ENCODE data around the gene DIPK1A.

Gene DIPK1A

DNA sequence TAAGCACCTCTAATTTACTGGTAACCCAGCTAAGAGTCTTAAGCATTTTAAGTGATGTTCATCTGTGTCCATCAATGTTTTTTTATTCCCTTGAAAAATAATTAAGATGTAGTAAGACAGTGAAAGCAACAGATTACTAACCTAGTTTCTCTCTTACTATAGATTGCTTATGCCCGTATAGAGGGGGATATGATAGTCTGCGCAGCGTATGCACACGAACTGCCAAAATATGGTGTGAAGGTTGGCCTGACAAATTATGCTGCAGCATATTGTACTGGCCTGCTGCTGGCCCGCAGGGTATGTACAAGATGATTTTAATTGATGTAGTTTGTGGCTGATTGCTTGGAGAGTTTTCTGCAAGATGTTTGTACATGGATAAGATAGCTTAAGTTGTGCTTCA lies 126.6 kb downstream of the DIPK1A start:
- H3K9me2 ChIP-seq (ENCODE audit: low read depth, low read length) = no peaks in the 10 kb centered on the region
- no peaks in the 10 kb centered on the region for H3K9me3 ChIP-seq (ENCODE audit: low read length)
- H3K4me1 ChIP-seq (ENCODE audit: insufficient read depth, low read length, severe bottlenecking) = peaks cover 37% of the 10 kb centered on the region
- TF ChIP-seq, protein P1, sequence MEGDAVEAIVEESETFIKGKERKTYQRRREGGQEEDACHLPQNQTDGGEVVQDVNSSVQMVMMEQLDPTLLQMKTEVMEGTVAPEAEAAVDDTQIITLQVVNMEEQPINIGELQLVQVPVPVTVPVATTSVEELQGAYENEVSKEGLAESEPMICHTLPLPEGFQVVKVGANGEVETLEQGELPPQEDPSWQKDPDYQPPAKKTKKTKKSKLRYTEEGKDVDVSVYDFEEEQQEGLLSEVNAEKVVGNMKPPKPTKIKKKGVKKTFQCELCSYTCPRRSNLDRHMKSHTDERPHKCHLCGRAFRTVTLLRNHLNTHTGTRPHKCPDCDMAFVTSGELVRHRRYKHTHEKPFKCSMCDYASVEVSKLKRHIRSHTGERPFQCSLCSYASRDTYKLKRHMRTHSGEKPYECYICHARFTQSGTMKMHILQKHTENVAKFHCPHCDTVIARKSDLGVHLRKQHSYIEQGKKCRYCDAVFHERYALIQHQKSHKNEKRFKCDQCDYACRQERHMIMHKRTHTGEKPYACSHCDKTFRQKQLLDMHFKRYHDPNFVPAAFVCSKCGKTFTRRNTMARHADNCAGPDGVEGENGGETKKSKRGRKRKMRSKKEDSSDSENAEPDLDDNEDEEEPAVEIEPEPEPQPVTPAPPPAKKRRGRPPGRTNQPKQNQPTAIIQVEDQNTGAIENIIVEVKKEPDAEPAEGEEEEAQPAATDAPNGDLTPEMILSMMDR (IDR thresholded peaks at IDR 0.05; ENCODE audit: low read length) = no peak
- TF ChIP-seq EZH2 (IDR thresholded peaks at IDR 0.05; ENCODE audit: borderline replicate concordance, low read length) = no peak
- no peak overlapping the region for H2AFZ ChIP-seq (ENCODE audit: low read length)
- 0 out of 2 replicates have a peak, but pooled peaks cover 2% of the 10 kb centered on the region for H4K20me1 ChIP-seq (ENCODE audit: insufficient read depth, low read length)
- no peak overlapping the region; the same call in 1 of the 2 replicates for H3K9ac ChIP-seq (ENCODE audit: low read length)
- H3K79me2 ChIP-seq (ENCODE audit: insufficient read depth, low read length) = peaks cover 71% of the 10 kb centered on the region
- peaks cover 76% of the 10 kb centered on the region for H3K36me3 ChIP-seq (ENCODE audit: insufficient read depth, low read length)
- peak overlapping the region; percentile 93 for H3K4me3 ChIP-seq (ENCODE audit: low read depth, low read length, poor library complexity, severe bottlenecking)
- peak overlapping the region; percentile 72 for H3K4me2 ChIP-seq (ENCODE audit: low read length)
- no peaks in the 10 kb centered on the region for H3K27me3 ChIP-seq (ENCODE audit: insufficient read depth, low read length)
- H3F3A ChIP-seq (ENCODE audit: insufficient read depth, low read length) = peaks cover 4% of the 10 kb centered on the region
- H3K27ac ChIP-seq (ENCODE audit: low read depth, low read length, poor library complexity, severe bottlenecking) = no peak overlapping the region

DNA sequence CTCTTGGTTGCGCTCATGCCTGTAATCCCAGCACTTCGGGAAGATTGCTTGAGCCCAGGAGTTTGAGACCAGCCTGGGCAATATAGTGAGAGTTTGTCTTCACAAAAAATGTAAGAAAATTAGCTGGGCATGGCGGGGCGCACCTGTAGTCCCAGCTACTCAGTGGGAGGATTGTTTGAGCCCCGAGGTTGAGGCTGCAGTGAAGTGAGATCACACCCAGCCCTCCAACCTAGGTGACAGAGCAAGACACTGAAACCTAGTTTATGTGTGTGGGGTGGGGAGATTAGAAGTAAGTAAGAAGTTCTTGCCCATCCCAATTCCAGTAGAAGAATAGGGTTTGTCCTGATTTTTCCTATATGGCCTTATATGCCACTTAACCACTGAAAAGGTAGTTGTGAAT lies 127.4 kb downstream of the DIPK1A start:
- Histone ChIP-seq H3K36me3 (ENCODE audit: insufficient read depth, low read length) (peaks cover 68% of the 10 kb centered on the region), H3K9me2 (ENCODE audit: low read depth, low read length) (no peaks in the 10 kb centered on the region), H3K9ac (ENCODE audit: low read length) (peak overlapping the region; percentile 98), H2AFZ (ENCODE audit: low read length) (no peak overlapping the region), H3K4me2 (ENCODE audit: low read length) (peak overlapping the region; percentile 72), H3K9me3 (ENCODE audit: low read length) (no peaks in the 10 kb centered on the region), H4K20me1 (ENCODE audit: insufficient read depth, low read length) (0 out of 2 replicates have a peak, but pooled peaks cover 2% of the 10 kb centered on the region), H3K79me2 (ENCODE audit: insufficient read depth, low read length) (peaks cover 69% of the 10 kb centered on the region), H3K27me3 (ENCODE audit: insufficient read depth, low read length) (no peaks in the 10 kb centered on the region), H3K4me1 (ENCODE audit: insufficient read depth, low read length, severe bottlenecking) (peaks cover 37% of the 10 kb centered on the region), H3K4me3 (ENCODE audit: low read depth, low read length, poor library complexity, severe bottlenecking) (peak overlapping the region; percentile 93), H3F3A (ENCODE audit: insufficient read depth, low read length) (peaks cover 4% of the 10 kb centered on the region), H3K27ac (ENCODE audit: low read depth, low read length, poor library complexity, severe bottlenecking) (peak overlapping the region; percentile 74)
- no peak for TF ChIP-seq EZH2 (IDR thresholded peaks at IDR 0.05; ENCODE audit: borderline replicate concordance, low read length)

DNA sequence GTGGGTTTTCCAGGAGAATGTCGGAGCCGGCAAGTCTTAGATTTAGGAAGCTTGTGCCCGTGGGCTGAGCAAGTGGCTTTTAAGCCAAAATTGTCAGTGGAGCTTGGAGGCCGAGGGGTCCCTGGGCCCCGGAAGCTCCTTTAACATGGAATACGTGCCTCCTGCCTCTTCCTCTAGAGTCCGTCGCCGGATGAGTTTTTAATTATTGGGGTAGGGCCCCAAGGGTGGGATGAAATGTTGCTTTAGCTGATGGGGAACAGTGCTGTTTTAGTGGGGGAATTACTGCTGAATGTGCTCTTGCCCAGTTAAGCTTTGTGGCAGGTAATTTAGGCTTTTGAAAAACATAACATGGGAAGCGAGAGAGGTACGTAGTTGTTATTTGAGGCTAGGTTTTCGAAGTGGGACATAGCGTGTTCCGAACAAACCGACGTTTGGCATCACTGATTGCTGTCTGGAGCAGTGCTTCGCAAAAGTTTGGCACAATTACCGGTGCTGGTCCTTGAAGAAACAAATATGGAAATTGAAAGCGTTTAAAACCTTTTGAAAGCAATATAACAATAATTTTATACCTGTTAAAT lies 128.6 kb downstream of the DIPK1A start:
- H3K79me2 ChIP-seq (ENCODE audit: insufficient read depth, low read length) = peaks cover 57% of the 10 kb centered on the region
- H2AFZ ChIP-seq (ENCODE audit: low read length) = no peak overlapping the region
- H4K20me1 ChIP-seq (ENCODE audit: insufficient read depth, low read length) = no peaks in the 10 kb centered on the region

More for the DNA sequence above, 128.6 kb downstream of the DIPK1A start:
- Histone ChIP-seq H3K9me3 (ENCODE audit: low read length) (no peaks in the 10 kb centered on the region), H3K27ac (ENCODE audit: low read depth, low read length, poor library complexity, severe bottlenecking) (peak overlapping the region; percentile 74), H3K4me3 (ENCODE audit: low read depth, low read length, poor library complexity, severe bottlenecking) (peak overlapping the region; percentile 93), H3K27me3 (ENCODE audit: insufficient read depth, low read length) (no peaks in the 10 kb centered on the region), H3K4me2 (ENCODE audit: low read length) (peak overlapping the region; percentile 72), H3K36me3 (ENCODE audit: insufficient read depth, low read length) (peaks cover 56% of the 10 kb centered on the region), H3F3A (ENCODE audit: insufficient read depth, low read length) (peaks cover 4% of the 10 kb centered on the region), H3K4me1 (ENCODE audit: insufficient read depth, low read length, severe bottlenecking) (peaks cover 37% of the 10 kb centered on the region), H3K9me2 (ENCODE audit: low read depth, low read length) (no peaks in the 10 kb centered on the region), H3K9ac (ENCODE audit: low read length) (peak overlapping the region; percentile 98)
- TF ChIP-seq, protein P1 (IDR thresholded peaks at IDR 0.05; ENCODE audit: low read length) = no peak
- no peak for TF ChIP-seq EZH2 (IDR thresholded peaks at IDR 0.05; ENCODE audit: borderline replicate concordance, low read length)
